Activated naive CD4-positive, alpha-beta T cell treated with anti-CD3 and anti-CD28 coated beads, Interleukin-2, amount 10 ng/mL, durations not matched to agents 7 days and 5 days (primary cell): ENCODE results near the gene PSMA6.

Experiments
- CTCF ChIA-PET: fragments of 350-600 bp; sonication (Branson Sonifier 250); formaldehyde crosslinking; loops from one replicate; lab custom pipeline; 2021; ENCODE audit warnings: antibody characterized with exemption; lab: Charles Lee
- DNase-seq: peaks from one replicate; pipeline ENCODE4 v3.0.0-alpha.2; 2020
- H3K27ac Mint-ChIP-seq: one replicate; pipeline ENCODE4 v1.8.0; 2021; ENCODE audit warnings: mild to moderate bottlenecking, moderate library complexity, mixed read lengths
- H3K27me3 Mint-ChIP-seq: one replicate; pipeline ENCODE4 v1.8.0; 2021; ENCODE audit warnings: mild to moderate bottlenecking, mixed read lengths
- H3K36me3 Mint-ChIP-seq: one replicate; pipeline ENCODE4 v1.8.0; 2021; ENCODE audit warnings: mixed read lengths
- H3K4me1 Mint-ChIP-seq: one replicate; pipeline ENCODE4 v1.8.0; 2021; ENCODE audit warnings: mixed read lengths
- H3K4me3 Mint-ChIP-seq: one replicate; pipeline ENCODE4 v1.8.0; 2021; ENCODE audit warnings: mild to moderate bottlenecking, moderate library complexity, mixed read lengths
- H3K9me3 Mint-ChIP-seq: one replicate; pipeline ENCODE4 v1.8.0; 2021; ENCODE audit warnings: mixed read lengths

PSMA6 gene

DNA sequence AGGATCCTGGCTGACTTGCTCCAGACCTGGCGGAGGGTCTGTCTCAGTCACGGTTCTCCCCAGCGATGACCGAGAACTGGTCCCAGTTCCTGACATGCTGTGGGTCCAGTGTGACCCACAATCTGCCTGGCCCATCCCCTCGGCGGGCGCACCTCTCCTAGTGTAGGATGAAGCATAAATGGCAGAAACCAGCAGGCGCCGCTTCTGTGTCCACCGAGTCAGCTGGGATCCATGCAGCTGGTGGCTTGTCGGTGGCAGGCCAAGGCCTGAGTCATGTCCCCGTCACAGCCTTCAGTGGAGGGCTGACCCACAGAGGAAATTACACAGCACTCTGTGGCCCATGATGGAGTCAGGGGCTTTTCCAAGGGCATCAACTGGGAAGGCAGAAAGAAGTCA, 73.9 kb downstream of the PSMA6 start:
- DNase-seq: no peak
- H3K36me3 Mint-ChIP-seq: peaks cover 6% of the 10 kb centered on the region
- H3K27me3 Mint-ChIP-seq: no peaks in the 10 kb centered on the region
- H3K4me1 Mint-ChIP-seq: peaks cover 30% of the 10 kb centered on the region
- no peak overlapping the region for H3K4me3 Mint-ChIP-seq
- peaks cover 5% of the 10 kb centered on the region for H3K9me3 Mint-ChIP-seq
- CTCF ChIA-PET: interaction anchor here (1.0 to 1.2 kb wide), 3 partner anchors 27 to 151 kb away, joined by 3 read pairs; no protein-coding TSS in a partner anchor
- no peak overlapping the region for H3K27ac Mint-ChIP-seq

DNA sequence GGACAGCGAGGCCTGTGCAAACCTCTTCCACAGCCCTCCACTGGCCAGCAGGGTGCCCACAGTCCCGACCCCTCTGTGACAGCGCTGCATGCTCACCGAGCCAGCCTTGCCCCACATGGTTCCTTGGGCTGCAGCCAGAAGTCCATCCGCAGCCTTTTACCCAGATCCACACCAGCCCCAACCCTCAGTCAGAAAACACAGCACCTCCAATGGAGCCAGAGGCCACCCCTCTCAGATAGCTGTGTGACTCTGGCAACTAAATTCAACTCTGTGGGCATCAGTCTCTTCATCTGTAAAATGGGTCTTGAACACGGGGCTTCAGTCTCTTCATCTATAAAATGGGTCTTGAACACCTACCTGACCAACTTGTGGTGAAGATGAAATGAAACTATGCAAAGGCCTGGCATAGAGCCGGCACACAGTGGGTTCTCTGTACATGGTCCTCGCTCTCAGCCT, 74.4 kb downstream of the PSMA6 start:
- no peak overlapping the region for H3K27ac Mint-ChIP-seq
- DNase-seq: no peak
- peaks cover 30% of the 10 kb centered on the region for H3K4me1 Mint-ChIP-seq
- peaks cover 9% of the 10 kb centered on the region for H3K9me3 Mint-ChIP-seq
- CTCF ChIA-PET: no interaction called here
- H3K27me3 Mint-ChIP-seq: no peaks in the 10 kb centered on the region
- H3K36me3 Mint-ChIP-seq: peaks cover 8% of the 10 kb centered on the region
- H3K4me3 Mint-ChIP-seq: no peak overlapping the region

DNA sequence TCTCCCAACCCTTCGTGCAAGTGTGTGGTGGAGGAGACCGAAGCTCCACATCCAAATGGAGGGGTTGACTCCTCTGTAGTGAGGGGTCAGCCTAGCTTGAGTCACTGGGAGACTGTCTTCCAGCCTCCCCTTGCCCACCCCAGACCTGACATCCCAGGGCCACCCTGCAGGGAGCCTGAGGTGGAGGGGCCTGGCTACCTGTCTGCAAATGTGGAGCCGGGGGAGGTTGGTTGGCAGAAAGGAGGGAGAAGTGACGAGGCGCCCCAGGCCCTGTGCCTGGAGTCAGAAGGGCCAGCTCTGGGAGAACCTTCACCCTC, 74.8 kb downstream of the PSMA6 start:
- Mint-ChIP-seq H3K9me3 (peaks cover 10% of the 10 kb centered on the region), H3K4me3 (no peak overlapping the region), H3K27me3 (no peaks in the 10 kb centered on the region), H3K4me1 (peaks cover 30% of the 10 kb centered on the region), H3K27ac (no peak overlapping the region), H3K36me3 (peaks cover 8% of the 10 kb centered on the region)
- no peak for DNase-seq
- CTCF ChIA-PET: interaction anchor here (1.1 kb wide), 1 partner anchor 37 kb away, joined by 4 read pairs; no protein-coding TSS in a partner anchor
